GM23248 (cell line): ENCODE results near the gene CKAP5.

Source experiments
- EZH2 ChIP-seq: fragments of 200-600 bp; sonication (generic); IDR thresholded peaks from 2 replicates; pipeline ENCODE4 v1.6.1; 2018; ENCODE audit warnings: antibody characterized with exemption, mild to moderate bottlenecking; ENCODE audit not compliant: insufficient read depth, poor library complexity, severe bottlenecking
- EZH2phosphoT487 ChIP-seq: fragments of 200-600 bp; sonication (generic); IDR thresholded peaks from 2 replicates; pipeline ENCODE4 v1.6.1; 2018; ENCODE audit warnings: antibody characterized with exemption, moderate library complexity, mild to moderate bottlenecking, low read depth; ENCODE audit not compliant: insufficient read depth

- TF ChIP-seq EZH2phosphoT487: no peak
- no peak for TF ChIP-seq EZH2
Observed at GRCh38 chr11:46890665-46891064, 44.6 kb upstream of the CKAP5 start.
